HEK293T (cell line): ENCODE results near the gene MNAT1.
A peak's percentile ranks its signal among the peaks of the same experiment; 100 is the strongest.

Experiments
- CTCF ChIA-PET: fragments of 350-600 bp; formaldehyde crosslinking; extraction: SDS; loops from one replicate; lab custom pipeline; 2021; ENCODE audit warnings: antibody characterized with exemption, inconsistent platforms; lab: Yijun Ruan, JAX
- POLR2A ChIA-PET: fragments of 350-600 bp; formaldehyde crosslinking; extraction: SDS; loops from one replicate; lab custom pipeline; 2020; ENCODE audit warnings: antibody characterized with exemption, inconsistent platforms; lab: Yijun Ruan, JAX
- DNase-seq: peaks from one replicate; pipeline ENCODE4 v3.0.0; 2012; ENCODE audit warnings: mixed read lengths; ENCODE audit errors: extremely low spot score
- ARNT ChIP-seq: fragments of 450-650 bp; IDR thresholded peaks from 2 replicates; pipeline ENCODE4 v1.6.1; 2017; ENCODE audit warnings: mild to moderate bottlenecking
- BHLHE40 ChIP-seq: fragments of 450-650 bp; IDR thresholded peaks from 2 replicates; pipeline ENCODE4 v1.6.1; 2016; ENCODE audit warnings: mild to moderate bottlenecking, moderate library complexity, borderline replicate concordance
- CTBP1 ChIP-seq: fragments of 450-650 bp; IDR thresholded peaks from 2 replicates; pipeline ENCODE4 v1.6.1; 2016; ENCODE audit warnings: borderline replicate concordance
- ELF4 ChIP-seq: fragments of 450-650 bp; IDR thresholded peaks from 2 replicates; pipeline ENCODE4 v1.6.1; 2017; ENCODE audit warnings: antibody characterized with exemption
- FOXA1 ChIP-seq: fragments of 450-650 bp; IDR thresholded peaks from 2 replicates; pipeline ENCODE4 v1.6.1; 2016; ENCODE audit warnings: mild to moderate bottlenecking
- FOXK2 ChIP-seq: fragments of 450-650 bp; IDR thresholded peaks from 2 replicates; pipeline ENCODE4 v1.6.1; 2016; ENCODE audit warnings: mild to moderate bottlenecking
- FOXM1 ChIP-seq: fragments of 450-650 bp; IDR thresholded peaks from 2 replicates; pipeline ENCODE4 v1.6.1; 2017; ENCODE audit warnings: mild to moderate bottlenecking, borderline replicate concordance
- HDGF ChIP-seq: fragments of 450-650 bp; IDR thresholded peaks from 2 replicates; pipeline ENCODE4 v1.6.1; 2017; ENCODE audit warnings: antibody characterized with exemption, borderline replicate concordance
- L3MBTL2 ChIP-seq: fragments of 450-650 bp; conservative IDR thresholded peaks from 2 replicates; pipeline ENCODE4 v1.6.1; 2016; ENCODE audit warnings: mild to moderate bottlenecking
- LEF1 ChIP-seq: fragments of 450-650 bp; IDR thresholded peaks from 2 replicates; pipeline ENCODE4 v1.6.1; 2017; ENCODE audit warnings: mild to moderate bottlenecking, borderline replicate concordance
- NFRKB ChIP-seq: fragments of 450-650 bp; IDR thresholded peaks from 2 replicates; pipeline ENCODE4 v1.6.1; 2016; ENCODE audit warnings: mild to moderate bottlenecking, moderate library complexity
- PKNOX1 ChIP-seq: fragments of 450-650 bp; IDR thresholded peaks from 2 replicates; pipeline ENCODE4 v1.6.1; 2016
- SP1 ChIP-seq: fragments of 450-650 bp; IDR thresholded peaks from 2 replicates; pipeline ENCODE4 v1.6.1; 2017
- SUZ12 ChIP-seq: fragments of 450-650 bp; IDR thresholded peaks from 2 replicates; pipeline ENCODE4 v1.6.1; 2016; ENCODE audit warnings: mild to moderate bottlenecking
- TARDBP ChIP-seq: fragments of 450-650 bp; IDR thresholded peaks from 2 replicates; pipeline ENCODE4 v1.6.1; 2016
- ZNF384 ChIP-seq: fragments of 450-650 bp; IDR thresholded peaks from 2 replicates; pipeline ENCODE4 v1.6.1; 2016

Gene MNAT1

GRCh38 chr14:60707858-60708257, 26.7 kb upstream of the MNAT1 start:
- ChIA-PET CTCF (no interaction called here), POLR2A (interaction anchor here (1.1 kb wide), 1 partner anchor 16 kb away, joined by 3 read pairs; the partner anchor contains the start of gene SIX4)
- peak; percentile 20 for DNase-seq
- TF ChIP-seq L3MBTL2 (no peak), FOXK2 (no peak), ZNF384 (no peak), PKNOX1 (peak; percentile 89), LEF1 (peak; percentile 48; the same call in 1 of the 2 replicates), NFRKB (no peak), CTBP1 (no peak; the same call in 1 of the 2 replicates)

- POLR2A ChIA-PET: interaction anchor here (1.3 kb wide), 1 partner anchor 12 kb away, joined by 3 read pairs; no protein-coding TSS in a partner anchor
- no peak for DNase-seq
- CTCF ChIA-PET: no interaction called here
- TF ChIP-seq NFRKB (no peak), ARNT (no peak), SP1 (no peak), ZNF384 (no peak)
Measured at GRCh38 chr14:60710494-60710893, 24.1 kb upstream of the MNAT1 start.

- POLR2A ChIA-PET: interaction anchor here (0.8 to 1.3 kb wide), 2 partner anchors 51 to 55 kb away, joined by 3 read pairs; no protein-coding TSS in a partner anchor
- DNase-seq: no peak
- TF ChIP-seq NFRKB (no peak), CTBP1 (no peak), HDGF (no peak), SP1 (no peak), ARNT (no peak), FOXM1 (no peak), ZNF384 (no peak), LEF1 (no peak), TARDBP (no peak), ELF4 (no peak), FOXK2 (no peak), BHLHE40 (no peak)
- CTCF ChIA-PET: no interaction called here
Measured at GRCh38 chr14:60713513-60713912, 21.0 kb upstream of the MNAT1 start.

GRCh38 chr14:60720391-60720790, 14.2 kb upstream of the MNAT1 start:
- no peak for DNase-seq
- TF ChIP-seq ELF4: no peak
- TF ChIP-seq PKNOX1: no peak
- no peak for TF ChIP-seq TARDBP
- no peak for TF ChIP-seq ARNT
- ChIA-PET POLR2A (interaction anchor here (1.6 to 6.0 kb wide), 4 partner anchors 15 to 71 kb away, joined by 4 to 71 read pairs (median 10); partner anchors contain the start of gene SIX1), CTCF (interaction anchor here (0.8 kb wide), 2 partner anchors 64 to 95 kb away, joined by 3 read pairs; no protein-coding TSS in a partner anchor)

GRCh38 chr14:60720962-60721325, 13.6 kb upstream of the MNAT1 start:
- CTCF ChIA-PET: interaction anchor here (0.8 kb wide), 2 partner anchors 65 to 96 kb away, joined by 3 read pairs; no protein-coding TSS in a partner anchor
- TF ChIP-seq NFRKB (no peak), PKNOX1 (peak; percentile 54)
- DNase-seq: no peak
- POLR2A ChIA-PET: interaction anchor here (1.6 to 6.0 kb wide), 5 partner anchors 16 to 71 kb away, joined by 4 to 71 read pairs (median 12); partner anchors contain the start of gene SIX1

- peak; percentile 58 for DNase-seq
- ChIA-PET CTCF (interaction anchor here (0.7 to 1.0 kb wide), 4 partner anchors 65 to 97 kb away, joined by 3 read pairs; no protein-coding TSS in a partner anchor), POLR2A (interaction anchor here (1.3 to 6.0 kb wide), 6 partner anchors 11 to 84 kb away, joined by 3 to 71 read pairs (median 8); partner anchors contain the start of gene SIX1)
- TF ChIP-seq HDGF (no peak), NFRKB (no peak)
Measured at GRCh38 chr14:60721326-60722106, 13.0 kb upstream of the MNAT1 start.

GRCh38 chr14:60722107-60722356, 12.5 kb upstream of the MNAT1 start:
- TF ChIP-seq FOXA1: no peak
- TF ChIP-seq ZNF384: no peak
- TF ChIP-seq TARDBP: no peak
- TF ChIP-seq CTBP1: no peak
- TF ChIP-seq BHLHE40: no peak
- TF ChIP-seq PKNOX1: no peak
- TF ChIP-seq HDGF: no peak
- TF ChIP-seq ARNT: no peak
- no peak for TF ChIP-seq FOXM1
- TF ChIP-seq SUZ12: no peak
- TF ChIP-seq NFRKB: no peak
- no peak for TF ChIP-seq L3MBTL2
- no peak for TF ChIP-seq LEF1
- no peak for TF ChIP-seq ELF4
- no peak for TF ChIP-seq FOXK2
- TF ChIP-seq SP1: no peak
- ChIA-PET CTCF (interaction anchor here (0.7 to 1.0 kb wide), 2 partner anchors 70 to 76 kb away, joined by 3 read pairs; no protein-coding TSS in a partner anchor), POLR2A (interaction anchor here (1.0 to 6.0 kb wide), 7 partner anchors 12 to 97 kb away, joined by 3 to 71 read pairs (median 5); partner anchors contain the start of gene SIX1)
- DNase-seq: no peak
